Keratinocyte (primary cell): ENCODE data around the gene LRRC51.

Source experiments
- EZH2 ChIP-seq: IDR thresholded peaks from one replicate; pipeline ENCODE4 v1.6.1; 2012; ENCODE audit warnings: inconsistent platforms, mild to moderate bottlenecking, low read length, moderate library complexity
- TF ChIP-seq, protein P1 (sequence below), 3 experiments: IDR thresholded peaks in 1 of 3; conservative IDR thresholded peaks in 1 of 3; optimal IDR thresholded peaks in 1 of 3; 2 replicates in 2 of 3; 3 replicates in 1 of 3; pipeline versions ENCODE3 to v1.5.1; 2011; ENCODE audit warnings: low read length in 3 of 3, mild to moderate bottlenecking in 3 of 3, moderate library complexity in 2 of 3, control low read depth in 1 of 3, inconsistent platforms in 1 of 3; ENCODE audit not compliant: insufficient read depth in 2 of 3; ENCODE audit errors: extremely low read depth in 1 of 3

DNA sequence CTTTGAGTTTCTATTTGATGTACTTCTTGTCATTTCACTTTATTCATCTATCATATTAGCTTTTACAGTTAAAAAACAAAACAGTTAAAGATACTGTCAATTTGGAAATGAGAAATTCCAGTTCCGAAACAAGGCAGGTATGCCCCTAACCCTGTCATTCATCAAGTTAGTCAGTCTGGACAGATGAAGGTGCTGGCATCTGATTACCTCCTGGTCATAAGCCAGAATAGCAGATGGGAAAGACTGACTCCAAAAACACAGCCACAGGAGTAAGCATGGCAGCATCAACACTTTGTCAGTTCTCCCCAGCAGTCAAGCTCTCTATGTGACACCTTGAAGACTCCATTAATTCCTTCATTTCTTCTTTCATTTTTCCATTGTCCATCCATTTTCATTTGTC is 4.3 kb downstream of the LRRC51 start:
- TF ChIP-seq, protein P1, sequence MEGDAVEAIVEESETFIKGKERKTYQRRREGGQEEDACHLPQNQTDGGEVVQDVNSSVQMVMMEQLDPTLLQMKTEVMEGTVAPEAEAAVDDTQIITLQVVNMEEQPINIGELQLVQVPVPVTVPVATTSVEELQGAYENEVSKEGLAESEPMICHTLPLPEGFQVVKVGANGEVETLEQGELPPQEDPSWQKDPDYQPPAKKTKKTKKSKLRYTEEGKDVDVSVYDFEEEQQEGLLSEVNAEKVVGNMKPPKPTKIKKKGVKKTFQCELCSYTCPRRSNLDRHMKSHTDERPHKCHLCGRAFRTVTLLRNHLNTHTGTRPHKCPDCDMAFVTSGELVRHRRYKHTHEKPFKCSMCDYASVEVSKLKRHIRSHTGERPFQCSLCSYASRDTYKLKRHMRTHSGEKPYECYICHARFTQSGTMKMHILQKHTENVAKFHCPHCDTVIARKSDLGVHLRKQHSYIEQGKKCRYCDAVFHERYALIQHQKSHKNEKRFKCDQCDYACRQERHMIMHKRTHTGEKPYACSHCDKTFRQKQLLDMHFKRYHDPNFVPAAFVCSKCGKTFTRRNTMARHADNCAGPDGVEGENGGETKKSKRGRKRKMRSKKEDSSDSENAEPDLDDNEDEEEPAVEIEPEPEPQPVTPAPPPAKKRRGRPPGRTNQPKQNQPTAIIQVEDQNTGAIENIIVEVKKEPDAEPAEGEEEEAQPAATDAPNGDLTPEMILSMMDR (optimal IDR thresholded peaks at IDR 0.05 in 1 of 3, IDR thresholded peaks at IDR 0.05 in 1 of 3, conservative IDR thresholded peaks at IDR 0.05 in 1 of 3; ENCODE audit: extremely low read depth in 1 of 3, insufficient read depth in 2 of 3, low read length in 3 of 3): no peak
- TF ChIP-seq EZH2: no peak
